Fibroblast of lung (primary cell): ENCODE results near the gene DNAJC7. TPM values are rescaled to one million over a fixed set of nuclear protein-coding genes. Genes with fewer than 3 reads are reported as not detected.

Experiments
- DNase-seq, 2 donors: peaks; one replicate each; pipeline versions ENCODE4 v3.0.0 to v3.0.0-alpha.2; 2010; ENCODE audit warnings: low read depth in 2 of 2
- H2AFZ ChIP-seq: 2 replicates; pipeline ENCODE4 v1.5.1; 2012; ENCODE audit warnings: low read length, control low read depth, inconsistent platforms
- H3K27ac ChIP-seq: 2 replicates; pipeline ENCODE4 v1.5.1; 2011; ENCODE audit warnings: low read length, control low read depth; ENCODE audit not compliant: insufficient read depth
- H3K27me3 ChIP-seq: 2 replicates; pipeline ENCODE4 v1.5.1; 2011; ENCODE audit warnings: mild to moderate bottlenecking, low read length; ENCODE audit not compliant: control insufficient read depth, insufficient read depth
- H3K36me3 ChIP-seq: 2 replicates; pipeline ENCODE4 v1.5.1; 2011; ENCODE audit warnings: low read length; ENCODE audit not compliant: control insufficient read depth, insufficient read depth
- H3K4me1 ChIP-seq: 2 replicates; pipeline ENCODE4 v1.5.1; 2011; ENCODE audit warnings: low read length; ENCODE audit not compliant: control insufficient read depth, insufficient read depth; ENCODE audit errors: extremely low read depth
- H3K4me2 ChIP-seq: 2 replicates; pipeline ENCODE4 v1.5.1; 2011; ENCODE audit warnings: low read length, control low read depth; ENCODE audit not compliant: insufficient read depth; ENCODE audit errors: extremely low read depth
- H3K4me3 ChIP-seq, 4 experiments: fragments of 200-600 bp in 1 of 4; sonication (generic) in 1 of 4; replicated peaks in 1 of 4; 2 replicates each; pipeline ENCODE4 v1.5.1; 2011 to 2016; ENCODE audit warnings: low read length in 4 of 4, low read depth in 3 of 4, mild to moderate bottlenecking in 3 of 4, control low read depth in 2 of 4, inconsistent platforms in 1 of 4, mixed read lengths in 1 of 4; ENCODE audit not compliant: insufficient read depth in 1 of 4; ENCODE audit errors: control extremely low read depth in 1 of 4
- H3K79me2 ChIP-seq: 2 replicates; pipeline ENCODE4 v1.5.1; 2012; ENCODE audit warnings: mild to moderate bottlenecking, low read length, inconsistent platforms; ENCODE audit not compliant: control insufficient read depth, insufficient read depth
- H3K9ac ChIP-seq: 2 replicates; pipeline ENCODE4 v1.5.1; 2011; ENCODE audit warnings: mild to moderate bottlenecking, low read length, control low read depth; ENCODE audit not compliant: insufficient read depth
- H3K9me3 ChIP-seq: 2 replicates; pipeline ENCODE4 v1.5.1; 2012; ENCODE audit warnings: low read depth, low read length; ENCODE audit not compliant: control insufficient read depth, insufficient read depth
- H4K20me1 ChIP-seq: 2 replicates; pipeline ENCODE4 v1.5.1; 2011; ENCODE audit warnings: low read length; ENCODE audit not compliant: control insufficient read depth, insufficient read depth; ENCODE audit errors: extremely low read depth
- EZH2 ChIP-seq: IDR thresholded peaks from 2 replicates; pipeline ENCODE4 v1.5.1; 2012; ENCODE audit warnings: low read length, control low read depth, mild to moderate bottlenecking; ENCODE audit errors: missing control alignments
- polyA plus RNA-seq, 2 donors: library from polyadenylated mRNA; depleted of rRNA in 1 of 2; stranded (reverse) in 1 of 2; unstranded in 1 of 2; fragments of >200 nt; gene quantifications; 2 replicates each; pipeline ENCODE4 v1.2.1, GENCODE V29; 2011 to 2012; ENCODE audit warnings: missing spikeins in 1 of 2
- total RNA-seq: library from RNA; depleted of rRNA; stranded (reverse); fragments of >200 nt; gene quantifications from 2 replicates; pipeline ENCODE4 v1.2.1, GENCODE V29; 2014
- TF ChIP-seq, protein P1 (sequence below), 2 donors: IDR thresholded peaks in 1 of 2; conservative IDR thresholded peaks in 1 of 2; 1 replicate in 1 of 2; 2 replicates in 1 of 2; pipeline ENCODE4 v1.5.1; 2011 to 2012; ENCODE audit warnings: low read length in 2 of 2, control low read depth in 1 of 2, inconsistent platforms in 1 of 2, low read depth in 1 of 2, mild to moderate bottlenecking in 1 of 2

Gene DNAJC7
- total and polyA plus RNA-seq, 2 donors (not counting 1 experiment from before 2014, with no cell fraction given), result 53.5 to 78.8 TPM

DNA sequence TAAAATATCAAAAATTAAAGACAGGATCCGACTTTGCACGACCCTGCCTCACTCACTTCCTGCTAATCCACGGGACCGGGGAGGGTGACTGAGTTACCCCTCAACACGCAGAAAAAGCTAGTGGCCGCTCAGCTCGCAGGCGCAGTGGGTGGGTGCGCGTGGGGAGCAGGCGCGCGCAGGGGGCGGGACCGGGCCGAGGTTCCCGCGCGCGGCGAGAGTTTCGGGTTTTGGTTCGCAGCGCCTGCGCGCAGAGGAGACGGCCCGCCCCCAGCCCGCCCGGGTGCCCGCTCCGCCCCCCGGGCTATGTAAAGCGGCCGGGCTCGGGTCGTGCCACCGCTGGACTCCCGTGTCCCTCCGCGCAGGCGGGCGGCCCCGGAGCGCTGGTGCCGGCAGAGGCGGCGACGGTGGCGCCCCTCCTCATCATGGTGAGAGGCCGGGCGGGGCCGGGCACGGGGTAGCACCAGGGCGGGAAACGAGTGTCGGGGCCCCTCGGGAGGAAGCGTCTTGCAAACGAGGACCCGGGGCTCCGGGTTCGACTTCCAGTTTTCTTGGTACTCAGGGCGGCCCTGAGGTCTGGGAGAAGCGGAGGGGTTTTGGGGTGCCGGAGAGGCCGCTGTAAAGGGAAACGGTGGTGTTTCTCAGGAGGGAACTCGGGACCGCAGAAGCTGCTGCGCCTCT is 50.6 kb downstream of the DNAJC7 start, which contains the start of gene CNP:
Gene CNP, plus strand, starts transcription at position 333 of the 678 bp plus-strand sequence. Its CDS starts 90 bp downstream, at position 423.
- Histone ChIP-seq H3K4me2 (peak within 1 kb of the TSS; percentile 98), H4K20me1 (no peaks in the 10 kb centered on the region), H3K9ac (peak within 1 kb of the TSS; percentile 85), H3K4me3 (peak within 1 kb of the TSS; percentile 80 to 97 (median 86)), H2AFZ (peak within 1 kb of the TSS; percentile 42), H3K36me3 (peaks cover 8% of the 10 kb centered on the region), H3K4me1 (peaks cover 6% of the 10 kb centered on the region), H3K79me2 (peaks cover 31% of the 10 kb centered on the region), H3K9me3 (no peaks in the 10 kb centered on the region), H3K27ac (peak within 1 kb of the TSS; percentile 73), H3K27me3 (no peaks in the 10 kb centered on the region)
- DNase-seq, result peak; percentile 89 to 90
- TF ChIP-seq, protein P1, sequence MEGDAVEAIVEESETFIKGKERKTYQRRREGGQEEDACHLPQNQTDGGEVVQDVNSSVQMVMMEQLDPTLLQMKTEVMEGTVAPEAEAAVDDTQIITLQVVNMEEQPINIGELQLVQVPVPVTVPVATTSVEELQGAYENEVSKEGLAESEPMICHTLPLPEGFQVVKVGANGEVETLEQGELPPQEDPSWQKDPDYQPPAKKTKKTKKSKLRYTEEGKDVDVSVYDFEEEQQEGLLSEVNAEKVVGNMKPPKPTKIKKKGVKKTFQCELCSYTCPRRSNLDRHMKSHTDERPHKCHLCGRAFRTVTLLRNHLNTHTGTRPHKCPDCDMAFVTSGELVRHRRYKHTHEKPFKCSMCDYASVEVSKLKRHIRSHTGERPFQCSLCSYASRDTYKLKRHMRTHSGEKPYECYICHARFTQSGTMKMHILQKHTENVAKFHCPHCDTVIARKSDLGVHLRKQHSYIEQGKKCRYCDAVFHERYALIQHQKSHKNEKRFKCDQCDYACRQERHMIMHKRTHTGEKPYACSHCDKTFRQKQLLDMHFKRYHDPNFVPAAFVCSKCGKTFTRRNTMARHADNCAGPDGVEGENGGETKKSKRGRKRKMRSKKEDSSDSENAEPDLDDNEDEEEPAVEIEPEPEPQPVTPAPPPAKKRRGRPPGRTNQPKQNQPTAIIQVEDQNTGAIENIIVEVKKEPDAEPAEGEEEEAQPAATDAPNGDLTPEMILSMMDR (conservative IDR thresholded peaks at IDR 0.05 in 1 of 2, IDR thresholded peaks at IDR 0.05 in 1 of 2; ENCODE audit: low read depth in 1 of 2, low read length in 2 of 2), result no peak
- no peak for TF ChIP-seq EZH2

DNA sequence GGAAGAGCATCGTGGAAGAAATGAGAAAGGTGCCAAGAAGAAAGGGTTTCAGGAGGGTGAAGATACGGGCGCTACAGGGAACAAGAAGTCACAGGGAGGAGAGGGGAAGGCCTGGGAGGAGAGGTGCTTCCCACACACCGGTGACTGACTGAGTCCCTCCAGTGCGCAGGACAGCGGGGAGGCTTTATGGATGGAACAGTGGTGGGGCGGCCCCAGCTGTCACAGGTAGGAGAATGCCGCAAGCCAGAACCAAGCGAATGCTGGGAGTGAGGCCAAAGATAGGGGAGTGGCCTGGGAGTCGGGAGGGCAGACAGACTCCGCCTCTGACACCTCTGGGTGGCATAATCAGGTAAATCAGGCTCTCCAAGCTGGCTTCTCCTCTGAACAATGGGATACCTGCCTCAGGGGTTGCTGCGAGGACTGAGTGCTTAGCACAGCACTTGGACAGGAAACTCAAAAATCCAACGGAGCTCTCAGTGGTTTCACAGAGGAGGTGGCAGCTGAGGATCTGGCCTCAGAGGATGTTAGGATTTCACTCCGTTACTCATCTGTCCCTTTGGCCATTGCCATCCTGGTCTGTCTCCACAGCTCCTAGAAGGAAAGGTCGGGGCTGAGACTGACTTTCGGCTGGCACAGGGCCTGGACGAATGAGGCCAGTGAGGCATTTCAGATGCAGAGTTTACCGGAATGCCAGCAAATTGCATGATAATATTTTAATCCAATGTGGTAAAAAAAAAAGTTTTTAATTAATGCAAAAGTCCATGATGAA is 51.4 kb downstream of the DNAJC7 start:
- TF ChIP-seq, protein P1 (conservative IDR thresholded peaks at IDR 0.05 in 1 of 2, IDR thresholded peaks at IDR 0.05 in 1 of 2; ENCODE audit: low read depth in 1 of 2, low read length in 2 of 2), result no peak
- TF ChIP-seq EZH2, result no peak
- Histone ChIP-seq H3K36me3 (peaks cover 8% of the 10 kb centered on the region), H4K20me1 (no peaks in the 10 kb centered on the region), H3K27ac (peak overlapping the region; percentile 3), H3K4me2 (peak overlapping the region; percentile 98), H3K4me1 (peaks cover 6% of the 10 kb centered on the region), H3K9me3 (no peaks in the 10 kb centered on the region), H3K27me3 (no peaks in the 10 kb centered on the region), H3K79me2 (peaks cover 27% of the 10 kb centered on the region), H2AFZ (peak overlapping the region; percentile 42), H3K9ac (peak overlapping the region; percentile 36), H3K4me3 (peak overlapping the region; percentile 58 to 97 (median 84))
- DNase-seq, result peak; percentile 28 to 40

DNA sequence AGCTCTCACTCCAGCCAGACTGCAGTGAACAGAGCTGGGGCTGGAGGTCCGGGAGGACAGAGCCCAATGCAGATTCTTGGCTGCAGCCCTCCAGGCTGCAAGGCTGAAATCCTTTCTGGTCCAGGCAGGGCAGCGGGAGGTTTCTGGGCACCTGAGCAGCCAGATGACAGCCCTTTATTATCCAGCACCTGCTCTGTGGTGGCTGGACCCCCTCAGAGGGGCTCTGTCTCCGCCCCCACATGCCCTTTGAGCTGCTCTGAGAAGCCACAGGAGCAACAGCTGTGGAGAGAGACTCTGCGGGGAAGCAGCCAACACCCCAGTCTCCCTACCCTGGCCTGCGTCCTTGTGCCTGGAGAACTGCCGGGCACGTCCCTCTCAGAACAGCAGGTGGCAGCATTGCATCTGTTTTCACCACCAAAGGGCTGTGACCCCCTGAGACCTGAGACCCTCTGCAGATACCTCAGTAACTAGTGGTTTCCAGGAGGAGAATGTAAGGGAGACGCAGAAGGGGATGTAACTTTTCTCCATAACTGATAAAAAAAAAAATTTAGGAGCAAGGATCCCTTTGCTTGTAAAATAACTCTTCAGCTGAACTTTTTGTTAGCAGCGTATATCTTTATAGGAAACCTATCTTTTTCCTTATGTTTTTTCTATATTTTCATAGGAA is 54.3 kb downstream of the DNAJC7 start:
- no peak overlapping the region for H3K9ac ChIP-seq
- no peaks in the 10 kb centered on the region for H3K36me3 ChIP-seq
- H3K4me2 ChIP-seq, result no peak overlapping the region
- peaks cover 9% of the 10 kb centered on the region for H3K79me2 ChIP-seq
- TF ChIP-seq EZH2, result no peak
- TF ChIP-seq, protein P1 (conservative IDR thresholded peaks at IDR 0.05 in 1 of 2, IDR thresholded peaks at IDR 0.05 in 1 of 2; ENCODE audit: low read depth in 1 of 2, low read length in 2 of 2), result peak; percentile 87 to 94
- no peak overlapping the region for H2AFZ ChIP-seq
- H3K4me1 ChIP-seq, result peaks cover 6% of the 10 kb centered on the region
- DNase-seq, result peak; percentile 40 to 66
- no peak overlapping the region for H3K27ac ChIP-seq
- H3K9me3 ChIP-seq, result no peaks in the 10 kb centered on the region
- H4K20me1 ChIP-seq, result no peaks in the 10 kb centered on the region
- H3K4me3 ChIP-seq, result no peak overlapping the region
- H3K27me3 ChIP-seq, result no peaks in the 10 kb centered on the region
